IMR-90 (cell line): ENCODE results near the gene KIAA1328. TPM values are rescaled to one million over a fixed set of nuclear protein-coding genes. Genes with fewer than 3 reads are reported as not detected.
A peak's percentile ranks its signal among the peaks of the same experiment; 100 is the strongest.

Experiments used
- ATAC-seq: fragments of 200-7000 bp; cut with Tn5 transposase; 2 replicates; pipeline ENCODE4 v1.9.1; 2020; ENCODE audit warnings: low read depth, mild to moderate bottlenecking, moderate library complexity
- BruUV-seq: library from RNA; stranded (reverse); fragments of 400-500 nt; replicated peaks from 2 replicates; lab custom pipeline; 2021; lab: Mats Ljungman, UMichigan
- CTCF ChIA-PET: fragments of 300-600 bp; formaldehyde crosslinking; extraction: SDS; loops from one replicate; lab custom pipeline; 2021; ENCODE audit warnings: antibody characterized with exemption; lab: Yijun Ruan, JAX
- POLR2A ChIA-PET: fragments of 300-600 bp; sonication (Branson Sonifier 250); formaldehyde crosslinking; loops from one replicate; lab custom pipeline; 2022; ENCODE audit warnings: antibody characterized with exemption; ENCODE audit not compliant: unreplicated experiment; lab: Charles Lee
- DNase-seq: peaks from one replicate; pipeline ENCODE4 v3.0.0; 2013
- H2AFZ ChIP-seq: replicated peaks from 2 replicates; pipeline ENCODE3; 2013; ENCODE audit warnings: low read length, mild to moderate bottlenecking; ENCODE audit not compliant: poor library complexity
- H2AK5ac ChIP-seq: 2 replicates; pipeline ENCODE4 v1.6.1; 2013; ENCODE audit warnings: low read depth, low read length, inconsistent platforms
- H2AK9ac ChIP-seq: replicated peaks from 2 replicates; pipeline ENCODE3; 2013; ENCODE audit warnings: mild to moderate bottlenecking, low read depth, low read length, moderate library complexity; ENCODE audit not compliant: poor library complexity
- H2BK120ac ChIP-seq: 2 replicates; pipeline ENCODE4 v1.6.1; 2013; ENCODE audit warnings: low read depth, low read length, inconsistent platforms
- H2BK15ac ChIP-seq: 3 replicates; pipeline ENCODE4 v1.6.1; 2013; ENCODE audit warnings: low read depth, low read length, inconsistent platforms
- H2BK20ac ChIP-seq: 2 replicates; pipeline ENCODE4 v1.6.1; 2013; ENCODE audit warnings: low read depth, mild to moderate bottlenecking, inconsistent platforms, low read length, moderate library complexity
- H2BK5ac ChIP-seq: 2 replicates; pipeline ENCODE4 v1.6.1; 2013; ENCODE audit warnings: mild to moderate bottlenecking, low read depth, low read length, inconsistent platforms; ENCODE audit not compliant: poor library complexity, severe bottlenecking
- H3K14ac ChIP-seq: replicated peaks from 2 replicates; pipeline ENCODE4 v1.6.1; 2013; ENCODE audit warnings: low read depth, low read length, inconsistent platforms
- H3K18ac ChIP-seq: 2 replicates; pipeline ENCODE4 v1.6.1; 2013; ENCODE audit warnings: low read depth, low read length, control low read depth
- H3K23ac ChIP-seq: 2 replicates; pipeline ENCODE4 v1.6.1; 2013; ENCODE audit warnings: low read depth, low read length, inconsistent platforms
- H3K27ac ChIP-seq: 2 replicates; pipeline ENCODE4 v1.5.1; 2013; ENCODE audit warnings: mild to moderate bottlenecking, control low read depth, low read length; ENCODE audit not compliant: insufficient read depth
- H3K27me3 ChIP-seq: 2 replicates; pipeline ENCODE4 v1.6.1; 2013; ENCODE audit warnings: low read length; ENCODE audit not compliant: control insufficient read depth, insufficient read depth
- H3K36me3 ChIP-seq: 2 replicates; pipeline ENCODE4 v1.6.1; 2013; ENCODE audit warnings: low read length, mixed read lengths; ENCODE audit not compliant: control insufficient read depth, insufficient read depth
- H3K4ac ChIP-seq: 2 replicates; pipeline ENCODE4 v1.6.1; 2013; ENCODE audit warnings: low read depth, low read length, inconsistent platforms
- H3K4me1 ChIP-seq: 2 replicates; pipeline ENCODE4 v1.6.1; 2013; ENCODE audit warnings: low read length, mixed read lengths; ENCODE audit not compliant: control insufficient read depth, insufficient read depth
- H3K4me2 ChIP-seq: 2 replicates; pipeline ENCODE4 v1.6.1; 2013; ENCODE audit warnings: low read depth, mild to moderate bottlenecking, control low read depth, low read length, moderate library complexity
- H3K4me3 ChIP-seq: 2 replicates; pipeline ENCODE4 v1.5.1; 2013; ENCODE audit warnings: low read depth, mild to moderate bottlenecking, control low read depth, low read length, moderate library complexity; ENCODE audit not compliant: insufficient read depth
- H3K56ac ChIP-seq: 2 replicates; pipeline ENCODE4 v1.6.1; 2013; ENCODE audit warnings: low read length, inconsistent platforms; ENCODE audit not compliant: insufficient read depth; ENCODE audit errors: extremely low read depth
- H3K79me1 ChIP-seq, 2 experiments: 2 replicates each; pipeline ENCODE4 v1.6.1; 2013; ENCODE audit warnings: low read length in 2 of 2, inconsistent platforms in 1 of 2, low read depth in 1 of 2
- H3K9ac ChIP-seq: 2 replicates; pipeline ENCODE4 v1.6.1; 2013; ENCODE audit warnings: low read depth, low read length, control low read depth
- H3K9me1 ChIP-seq: 2 replicates; pipeline ENCODE4 v1.6.1; 2013; ENCODE audit warnings: low read length, inconsistent platforms; ENCODE audit not compliant: insufficient read depth
- H3K9me3 ChIP-seq: 2 replicates; pipeline ENCODE4 v1.6.1; 2013; ENCODE audit warnings: low read length; ENCODE audit not compliant: control insufficient read depth, insufficient read depth
- H4K20me1 ChIP-seq: 2 replicates; pipeline ENCODE4 v1.6.1; 2013; ENCODE audit warnings: low read length, inconsistent platforms; ENCODE audit not compliant: insufficient read depth
- H4K5ac ChIP-seq: 2 replicates; pipeline ENCODE4 v1.6.1; 2013; ENCODE audit warnings: mild to moderate bottlenecking, low read depth, low read length, control low read depth
- H4K8ac ChIP-seq, 2 experiments: 2 replicates each; pipeline ENCODE4 v1.6.1; 2013; ENCODE audit warnings: low read depth in 2 of 2, low read length in 2 of 2, control low read depth in 1 of 2, inconsistent platforms in 1 of 2
- H4K91ac ChIP-seq: 2 replicates; pipeline ENCODE4 v1.6.1; 2013; ENCODE audit warnings: low read depth, low read length, inconsistent platforms; ENCODE audit not compliant: insufficient read depth
- BHLHE40 ChIP-seq: fragments of 150-350 bp; IDR thresholded peaks from 2 replicates; pipeline ENCODE4 v1.6.1; 2016; ENCODE audit warnings: mild to moderate bottlenecking, low read depth, low read length
- CEBPB ChIP-seq: IDR thresholded peaks from 2 replicates; pipeline ENCODE4 v1.6.1; 2012; ENCODE audit warnings: low read depth, low read length, improper control_type of control experiment
- CHD1 ChIP-seq: IDR thresholded peaks from 2 replicates; pipeline ENCODE4 v1.6.1; 2012; ENCODE audit warnings: low read depth, low read length, improper control_type of control experiment
- FOS ChIP-seq: fragments of 150-350 bp; IDR thresholded peaks from 2 replicates; pipeline ENCODE4 v1.6.1; 2016; ENCODE audit warnings: low read depth, low read length
- MAFK ChIP-seq: IDR thresholded peaks from 2 replicates; pipeline ENCODE4 v1.6.1; 2012; ENCODE audit warnings: low read depth, low read length, improper control_type of control experiment
- MAZ ChIP-seq: IDR thresholded peaks from 2 replicates; pipeline ENCODE4 v1.6.1; 2012; ENCODE audit warnings: low read depth, mild to moderate bottlenecking, low read length, improper control_type of control experiment, moderate library complexity, borderline replicate concordance
- MXI1 ChIP-seq: IDR thresholded peaks from 2 replicates; pipeline ENCODE4 v1.6.1; 2012; ENCODE audit warnings: low read depth, mild to moderate bottlenecking, low read length, moderate library complexity, borderline replicate concordance
- NFE2L2 ChIP-seq: fragments of 150-350 bp; IDR thresholded peaks from 2 replicates; pipeline ENCODE4 v1.6.1; 2016; ENCODE audit warnings: low read depth, mild to moderate bottlenecking, low read length
- POLR2A ChIP-seq: IDR thresholded peaks from 2 replicates; pipeline ENCODE4 v1.6.1; 2012; ENCODE audit warnings: mild to moderate bottlenecking, low read depth, low read length
- RAD21 ChIP-seq: IDR thresholded peaks from 2 replicates; pipeline ENCODE4 v1.6.1; 2012; ENCODE audit warnings: low read length, improper control_type of control experiment
- RCOR1 ChIP-seq: IDR thresholded peaks from 2 replicates; pipeline ENCODE4 v1.6.1; 2012; ENCODE audit warnings: mild to moderate bottlenecking, low read length, improper control_type of control experiment; ENCODE audit not compliant: insufficient replicate concordance
- RFX5 ChIP-seq: IDR thresholded peaks from 2 replicates; pipeline ENCODE4 v1.8.0; 2012; ENCODE audit warnings: low read depth, mild to moderate bottlenecking, low read length, moderate library complexity
- SMC3 ChIP-seq: fragments of 150-350 bp; IDR thresholded peaks from 2 replicates; pipeline ENCODE4 v1.6.1; 2016; ENCODE audit warnings: low read depth, mild to moderate bottlenecking, antibody characterized with exemption, low read length, moderate library complexity
- dilution Hi-C: fragments of 300-500 bp; cut with HindIII; formaldehyde crosslinking; loops from one replicate; pipeline ENCODE4 v1.14.3; 2018; ENCODE audit warnings: low sequenced_read_pairs; ENCODE audit not compliant: unreplicated experiment
- in situ Hi-C: fragments of 300-500 bp; cut with MboI; formaldehyde crosslinking; loops from 3 replicates; pipeline ENCODE4 v1.14.3; 2019; ENCODE audit warnings: low sequenced_read_pairs, inconsistent platforms, mixed read lengths
- intact Hi-C: fragments of 100-400 bp; cut with micrococcal nuclease; formaldehyde crosslinking; loops from 2 replicates; pipeline ENCODE4 v1.10.0; 2022
- polyA plus RNA-seq, 3 experiments: library from polyadenylated mRNA; depleted of rRNA; stranded (reverse); fragments of >200 nt; gene quantifications; 2 replicates each; pipeline ENCODE4 v1.2.3, GENCODE V29; 2012; ENCODE audit warnings: low replicate concordance in 1 of 3
- total RNA-seq: library from RNA; depleted of rRNA; stranded (reverse); fragments of >200 nt; gene quantifications from 2 replicates; pipeline ENCODE4 v1.2.3, GENCODE V29; 2012
- TF ChIP-seq, protein P1 (sequence below): fragments of 150-350 bp; IDR thresholded peaks from 2 replicates; pipeline ENCODE4 v1.6.1; 2017; ENCODE audit warnings: mild to moderate bottlenecking, antibody characterized with exemption, low read length, low read depth
- TF ChIP-seq, protein P2 (sequence below): conservative IDR thresholded peaks from 2 replicates; pipeline ENCODE4 v1.5.1; 2012; ENCODE audit warnings: mild to moderate bottlenecking, low read depth, low read length, improper control_type of control experiment
- TF ChIP-seq, protein P3 (sequence below): fragments of 150-350 bp; IDR thresholded peaks from 2 replicates; pipeline ENCODE4 v1.6.1; 2016; ENCODE audit warnings: low read depth, mild to moderate bottlenecking, low read length, moderate library complexity, borderline replicate concordance

The KIAA1328 gene
- total and polyA plus RNA-seq, 2 of the 4 experiments (the other 2 are of a cell fraction): 2.4 to 7.0 TPM

DNA sequence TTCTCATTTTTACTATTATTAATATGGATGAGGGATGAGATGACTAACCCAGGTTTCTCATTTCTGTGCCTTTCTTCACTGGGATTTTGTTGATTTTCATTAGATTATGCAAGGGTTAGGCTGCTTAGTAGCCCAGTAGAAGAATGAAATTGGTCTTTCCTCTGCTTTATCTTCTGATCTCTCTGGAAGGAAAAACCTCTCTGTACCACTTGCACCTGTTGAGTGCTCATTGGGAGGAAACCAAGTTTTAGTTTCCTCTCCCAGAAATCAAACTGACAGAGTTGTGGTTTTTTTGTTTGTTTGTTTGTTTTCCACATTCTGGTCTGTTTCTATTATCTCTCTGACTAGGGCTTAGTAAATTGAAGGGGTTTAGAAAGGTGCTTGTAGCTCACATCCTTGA lies 60.8 kb downstream of the KIAA1328 start:
- Histone ChIP-seq H3K4me2 (no peak overlapping the region), H3K9ac (no peak overlapping the region), H3K27ac (no peak overlapping the region), H3K27me3 (no peaks in the 10 kb centered on the region), H3K14ac (no peak overlapping the region), H4K8ac (no peak overlapping the region), H3K9me3 (no peaks in the 10 kb centered on the region), H4K5ac (no peak overlapping the region), H2BK5ac (no peak overlapping the region), H3K18ac (no peak overlapping the region), H3K4me3 (no peak overlapping the region), H2AFZ (no peak overlapping the region), H3K36me3 (no peaks in the 10 kb centered on the region), H2BK20ac (no peak overlapping the region), H2AK9ac (no peak overlapping the region), H3K4me1 (no peaks in the 10 kb centered on the region), H2AK5ac (no peak overlapping the region), H2BK120ac (no peak overlapping the region), H3K23ac (no peak overlapping the region), H3K79me1 (no peaks in the 10 kb centered on the region), H4K91ac (no peak overlapping the region), H3K9me1 (no peaks in the 10 kb centered on the region; the same call in 1 of the 2 replicates), H3K56ac (no peak overlapping the region), H4K20me1 (no peaks in the 10 kb centered on the region), H3K4ac (no peak overlapping the region), H2BK15ac (no peak overlapping the region)
- POLR2A ChIA-PET: no interaction called here
- CTCF ChIA-PET: interaction anchor here (0.6 kb wide), 1 partner anchor 12 kb away, joined by 4 read pairs; no protein-coding TSS in a partner anchor
- dilution Hi-C loops (no loop called here), intact Hi-C loops (no loop called here), in situ Hi-C loops (no loop called here)
- BruUV-seq: no TSS peak
- no peak for DNase-seq
- peak; percentile 54 for ATAC-seq
- TF ChIP-seq, protein P1, sequence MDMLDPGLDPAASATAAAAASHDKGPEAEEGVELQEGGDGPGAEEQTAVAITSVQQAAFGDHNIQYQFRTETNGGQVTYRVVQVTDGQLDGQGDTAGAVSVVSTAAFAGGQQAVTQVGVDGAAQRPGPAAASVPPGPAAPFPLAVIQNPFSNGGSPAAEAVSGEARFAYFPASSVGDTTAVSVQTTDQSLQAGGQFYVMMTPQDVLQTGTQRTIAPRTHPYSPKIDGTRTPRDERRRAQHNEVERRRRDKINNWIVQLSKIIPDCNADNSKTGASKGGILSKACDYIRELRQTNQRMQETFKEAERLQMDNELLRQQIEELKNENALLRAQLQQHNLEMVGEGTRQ: no peak
- no peak for TF ChIP-seq RCOR1
- TF ChIP-seq RAD21: no peak
- TF ChIP-seq MAZ: no peak
- no peak for TF ChIP-seq BHLHE40
- no peak for TF ChIP-seq CHD1
- TF ChIP-seq, protein P2, sequence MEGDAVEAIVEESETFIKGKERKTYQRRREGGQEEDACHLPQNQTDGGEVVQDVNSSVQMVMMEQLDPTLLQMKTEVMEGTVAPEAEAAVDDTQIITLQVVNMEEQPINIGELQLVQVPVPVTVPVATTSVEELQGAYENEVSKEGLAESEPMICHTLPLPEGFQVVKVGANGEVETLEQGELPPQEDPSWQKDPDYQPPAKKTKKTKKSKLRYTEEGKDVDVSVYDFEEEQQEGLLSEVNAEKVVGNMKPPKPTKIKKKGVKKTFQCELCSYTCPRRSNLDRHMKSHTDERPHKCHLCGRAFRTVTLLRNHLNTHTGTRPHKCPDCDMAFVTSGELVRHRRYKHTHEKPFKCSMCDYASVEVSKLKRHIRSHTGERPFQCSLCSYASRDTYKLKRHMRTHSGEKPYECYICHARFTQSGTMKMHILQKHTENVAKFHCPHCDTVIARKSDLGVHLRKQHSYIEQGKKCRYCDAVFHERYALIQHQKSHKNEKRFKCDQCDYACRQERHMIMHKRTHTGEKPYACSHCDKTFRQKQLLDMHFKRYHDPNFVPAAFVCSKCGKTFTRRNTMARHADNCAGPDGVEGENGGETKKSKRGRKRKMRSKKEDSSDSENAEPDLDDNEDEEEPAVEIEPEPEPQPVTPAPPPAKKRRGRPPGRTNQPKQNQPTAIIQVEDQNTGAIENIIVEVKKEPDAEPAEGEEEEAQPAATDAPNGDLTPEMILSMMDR: no peak
- TF ChIP-seq MAFK: no peak
- TF ChIP-seq NFE2L2: no peak
- no peak for TF ChIP-seq FOS
- TF ChIP-seq CEBPB: no peak
- TF ChIP-seq RFX5: no peak
- TF ChIP-seq SMC3: no peak
- TF ChIP-seq, protein P3, sequence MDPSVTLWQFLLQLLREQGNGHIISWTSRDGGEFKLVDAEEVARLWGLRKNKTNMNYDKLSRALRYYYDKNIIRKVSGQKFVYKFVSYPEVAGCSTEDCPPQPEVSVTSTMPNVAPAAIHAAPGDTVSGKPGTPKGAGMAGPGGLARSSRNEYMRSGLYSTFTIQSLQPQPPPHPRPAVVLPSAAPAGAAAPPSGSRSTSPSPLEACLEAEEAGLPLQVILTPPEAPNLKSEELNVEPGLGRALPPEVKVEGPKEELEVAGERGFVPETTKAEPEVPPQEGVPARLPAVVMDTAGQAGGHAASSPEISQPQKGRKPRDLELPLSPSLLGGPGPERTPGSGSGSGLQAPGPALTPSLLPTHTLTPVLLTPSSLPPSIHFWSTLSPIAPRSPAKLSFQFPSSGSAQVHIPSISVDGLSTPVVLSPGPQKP: no peak
- no peak for TF ChIP-seq MXI1
- TF ChIP-seq POLR2A: no peak
